ENCODE data around the gene LMNTD2.

DNA sequence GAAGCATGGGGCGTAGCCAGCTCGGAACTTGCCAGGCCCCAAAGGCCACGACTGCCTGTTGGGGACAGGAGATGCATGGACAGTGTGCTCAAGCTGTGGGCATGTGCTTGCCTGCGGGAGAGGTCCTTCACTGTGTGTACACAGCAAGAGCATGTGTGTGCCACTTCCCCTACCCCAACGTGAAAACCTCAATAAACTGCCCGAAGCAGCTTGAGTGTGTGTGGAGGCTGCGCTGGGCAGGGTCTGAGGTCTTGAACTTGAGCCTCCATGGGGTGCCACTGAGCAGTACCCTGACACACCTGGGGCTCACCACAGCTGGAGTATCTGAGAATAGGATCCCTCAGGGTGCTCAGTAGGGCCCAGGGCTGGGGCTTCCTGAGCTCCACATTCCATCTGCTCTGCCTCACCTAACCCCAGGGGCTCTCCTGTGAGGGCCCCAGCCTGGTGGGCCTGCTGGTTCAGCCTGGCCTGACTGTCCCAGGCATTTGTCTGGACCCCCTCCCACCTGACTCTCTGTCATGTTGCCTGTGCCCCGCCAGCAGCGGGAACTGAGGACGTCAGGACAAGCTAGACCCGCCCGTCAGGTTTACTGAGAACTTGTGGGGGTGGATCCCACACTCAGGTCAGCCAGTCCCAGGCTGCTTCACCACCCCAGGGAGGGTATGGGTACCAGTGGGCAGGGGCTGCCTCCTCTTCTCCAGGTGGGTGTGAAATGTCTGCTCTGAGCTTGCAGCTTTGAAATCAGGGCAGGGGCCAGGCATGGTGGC, 3.5 kb upstream of the LMNTD2 start:
- TF ChIP-seq, protein P1, sequence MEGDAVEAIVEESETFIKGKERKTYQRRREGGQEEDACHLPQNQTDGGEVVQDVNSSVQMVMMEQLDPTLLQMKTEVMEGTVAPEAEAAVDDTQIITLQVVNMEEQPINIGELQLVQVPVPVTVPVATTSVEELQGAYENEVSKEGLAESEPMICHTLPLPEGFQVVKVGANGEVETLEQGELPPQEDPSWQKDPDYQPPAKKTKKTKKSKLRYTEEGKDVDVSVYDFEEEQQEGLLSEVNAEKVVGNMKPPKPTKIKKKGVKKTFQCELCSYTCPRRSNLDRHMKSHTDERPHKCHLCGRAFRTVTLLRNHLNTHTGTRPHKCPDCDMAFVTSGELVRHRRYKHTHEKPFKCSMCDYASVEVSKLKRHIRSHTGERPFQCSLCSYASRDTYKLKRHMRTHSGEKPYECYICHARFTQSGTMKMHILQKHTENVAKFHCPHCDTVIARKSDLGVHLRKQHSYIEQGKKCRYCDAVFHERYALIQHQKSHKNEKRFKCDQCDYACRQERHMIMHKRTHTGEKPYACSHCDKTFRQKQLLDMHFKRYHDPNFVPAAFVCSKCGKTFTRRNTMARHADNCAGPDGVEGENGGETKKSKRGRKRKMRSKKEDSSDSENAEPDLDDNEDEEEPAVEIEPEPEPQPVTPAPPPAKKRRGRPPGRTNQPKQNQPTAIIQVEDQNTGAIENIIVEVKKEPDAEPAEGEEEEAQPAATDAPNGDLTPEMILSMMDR (IDR thresholded peaks at IDR 0.05; ENCODE audit: low read length) = no peak
- TF ChIP-seq EZH2 (IDR thresholded peaks at IDR 0.05; ENCODE audit: borderline replicate concordance, low read length) = no peak
